T follicular helper cell (primary cell): ENCODE data around the gene PRKN.
"Not testable (repeated sequence)": the region's sequence is repeated elsewhere in the genome, so short reads cannot be mapped to it uniquely, and the experiment has no call there.

Source experiments
- DNase-seq: peaks from one replicate; pipeline ENCODE4 v3.0.0-alpha.2; 2020; ENCODE audit warnings: low read depth

Gene PRKN

DNA sequence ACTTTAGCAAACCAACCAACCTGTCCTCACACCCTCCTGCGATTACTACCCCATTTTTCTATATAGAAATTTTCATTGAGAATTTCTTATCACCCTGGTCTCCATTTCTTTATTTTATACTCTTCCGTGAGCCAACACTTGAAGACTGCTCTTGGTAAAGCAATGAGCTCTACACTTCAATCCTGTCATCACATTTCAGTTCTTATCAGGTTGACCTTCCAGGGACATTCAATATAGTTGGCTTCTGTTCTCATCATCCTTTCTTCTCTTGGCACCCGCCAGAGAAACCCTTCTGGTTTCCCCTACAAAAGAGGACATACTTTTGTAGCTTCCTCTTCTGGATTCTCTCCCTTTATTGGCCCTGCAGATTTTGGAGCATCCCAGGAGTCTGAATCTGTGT lies 279.3 kb downstream of the PRKN start:
- DNase-seq = no peak

DNA sequence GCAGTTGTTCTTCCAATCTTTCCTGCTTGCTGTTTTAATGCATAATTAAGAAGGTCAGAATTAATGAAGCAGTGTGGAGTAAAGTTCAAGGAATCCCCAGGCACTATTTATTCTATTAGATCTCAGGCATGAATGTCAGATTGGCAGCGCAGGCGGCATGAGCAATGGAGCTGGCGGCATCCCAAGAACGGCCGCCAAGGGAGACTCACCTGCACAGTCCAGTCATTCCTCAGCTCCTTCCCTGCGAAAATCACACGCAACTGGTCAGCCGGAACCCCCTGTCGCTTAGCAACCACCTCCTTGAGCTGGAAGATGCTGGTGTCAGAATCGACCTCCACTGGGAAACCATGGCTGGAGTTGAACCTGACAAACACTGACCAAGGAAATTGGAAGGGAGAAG lies 284.5 kb downstream of the PRKN start:
- no peak for DNase-seq

DNA sequence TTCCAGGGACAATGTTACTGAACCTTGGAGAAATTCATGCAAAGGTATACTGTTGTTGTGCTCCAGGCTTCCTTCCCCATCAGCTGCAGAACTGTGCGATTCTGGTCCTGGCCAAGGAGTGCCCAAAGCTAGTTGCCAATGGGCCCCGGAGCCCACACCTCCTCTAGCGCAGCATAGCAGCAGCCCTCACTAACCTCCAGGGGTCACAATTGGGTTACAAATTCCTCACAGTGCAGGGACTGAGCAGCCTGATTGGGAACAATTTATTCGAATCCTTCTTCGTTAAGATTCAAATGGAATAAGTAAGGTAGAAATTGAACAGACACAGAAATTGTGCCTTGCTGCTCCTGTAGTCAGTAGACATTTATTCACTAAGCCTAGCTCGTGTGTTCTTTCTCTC lies 284.9 kb downstream of the PRKN start:
- DNase-seq = no peak

DNA sequence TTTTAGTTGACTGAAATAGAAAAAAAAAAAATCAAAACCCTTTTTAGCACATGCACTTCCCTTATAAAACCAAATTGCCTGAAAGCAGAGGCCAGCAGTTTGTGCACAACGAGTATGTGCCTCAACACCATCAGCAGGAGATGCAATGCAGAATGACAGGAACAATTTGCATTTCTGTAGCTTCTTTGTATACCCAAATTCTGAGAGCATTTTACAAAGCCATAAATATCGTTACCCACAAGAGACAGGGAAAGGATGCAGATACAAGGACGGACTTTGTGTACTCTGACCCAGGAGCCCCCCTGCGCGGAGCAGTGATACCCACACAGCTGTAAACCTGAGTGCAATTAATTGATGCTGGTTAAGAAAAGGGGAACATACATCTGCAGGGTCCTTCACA lies 285.6 kb downstream of the PRKN start:
- DNase-seq = no peak

DNA sequence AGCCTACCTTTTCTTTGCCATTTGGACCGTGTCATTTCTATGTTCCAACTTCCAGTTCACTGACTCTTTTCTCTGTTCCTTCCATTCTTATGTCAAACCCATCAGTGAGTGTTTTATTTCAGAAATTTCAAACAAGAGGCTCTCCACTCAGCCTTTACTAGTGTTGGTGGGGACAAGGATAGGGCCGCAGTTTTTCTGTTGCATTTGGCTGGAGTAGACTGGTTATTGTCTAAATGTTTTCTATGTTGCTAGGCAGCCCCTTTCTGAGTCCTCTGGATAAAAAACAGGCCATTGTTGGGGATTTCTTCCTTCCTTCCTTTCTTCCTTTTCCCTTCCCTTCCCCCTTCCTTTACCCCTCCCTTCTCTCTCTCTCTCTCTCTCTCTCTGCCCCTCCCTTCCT lies 288.6 kb downstream of the PRKN start:
- no peak for DNase-seq

DNA sequence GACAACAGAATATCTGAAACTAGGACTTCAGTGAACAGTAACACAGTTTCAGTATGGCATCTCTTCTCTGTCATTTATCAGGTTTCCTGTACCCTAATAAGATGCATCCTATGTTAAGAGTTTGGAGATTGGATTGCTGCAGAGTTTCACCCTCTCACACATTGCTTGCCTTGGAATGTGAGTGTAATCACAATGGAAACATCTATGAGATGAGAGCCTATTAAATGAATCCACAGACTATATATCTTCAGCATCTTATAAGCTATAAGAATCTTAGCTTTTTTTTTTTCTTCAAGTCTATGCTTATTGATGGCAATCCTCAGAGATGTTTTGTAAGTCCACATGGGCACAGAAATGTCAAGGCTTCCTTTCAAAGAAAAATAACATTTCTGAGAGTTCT lies 292.5 kb downstream of the PRKN start:
- no peak for DNase-seq

DNA sequence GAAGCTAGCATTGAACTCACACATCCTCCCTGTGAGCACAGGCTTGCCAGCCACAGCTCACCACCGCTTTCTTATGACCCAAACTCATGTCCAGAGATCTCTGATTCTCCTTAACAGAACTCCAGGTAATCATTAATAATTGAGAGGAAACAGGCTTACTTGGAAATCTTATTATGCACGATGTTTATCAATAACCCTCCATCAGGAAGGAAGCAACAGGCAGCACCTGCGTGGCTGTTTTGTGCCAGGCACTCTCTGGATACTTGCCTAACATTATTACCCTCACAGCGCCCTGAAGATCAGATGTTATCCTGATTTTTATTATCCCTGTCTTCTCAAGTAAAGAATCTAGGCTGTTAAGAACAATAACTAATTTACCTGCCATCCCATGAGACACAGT lies 306.6 kb downstream of the PRKN start:
- no peak for DNase-seq

DNA sequence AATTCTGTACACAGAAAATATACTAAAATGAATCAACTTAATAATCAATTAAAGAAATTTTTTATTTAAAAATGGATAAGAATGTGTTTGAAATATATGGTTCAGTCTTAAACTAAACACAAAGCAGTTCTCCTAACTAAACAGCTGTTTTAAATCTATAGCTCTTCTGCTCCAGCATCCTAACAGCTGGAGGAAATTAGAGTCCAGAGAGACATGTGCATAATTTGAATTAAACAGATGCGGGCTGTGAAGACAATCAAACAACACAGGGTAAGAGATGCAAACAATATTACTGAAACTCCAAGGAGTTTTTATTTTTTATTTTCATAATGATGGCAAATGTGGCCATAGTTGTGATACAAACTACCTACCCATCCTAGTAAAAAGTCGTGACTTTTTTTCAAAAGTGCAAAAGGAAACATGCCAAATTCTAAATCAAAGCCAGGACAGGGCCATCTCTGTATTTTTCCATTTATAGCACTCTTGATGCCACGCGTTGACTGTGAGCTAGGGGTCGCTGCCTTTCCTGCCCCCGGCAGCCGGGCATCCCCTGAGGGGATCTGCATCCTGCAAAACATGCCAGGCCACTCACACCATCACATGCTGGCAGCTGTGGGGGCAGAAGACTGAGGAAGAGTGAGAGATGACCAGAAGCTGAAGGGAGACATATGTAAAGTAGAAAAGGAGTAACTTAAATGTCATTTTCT lies 310.6 kb downstream of the PRKN start:
- no peak for DNase-seq

DNA sequence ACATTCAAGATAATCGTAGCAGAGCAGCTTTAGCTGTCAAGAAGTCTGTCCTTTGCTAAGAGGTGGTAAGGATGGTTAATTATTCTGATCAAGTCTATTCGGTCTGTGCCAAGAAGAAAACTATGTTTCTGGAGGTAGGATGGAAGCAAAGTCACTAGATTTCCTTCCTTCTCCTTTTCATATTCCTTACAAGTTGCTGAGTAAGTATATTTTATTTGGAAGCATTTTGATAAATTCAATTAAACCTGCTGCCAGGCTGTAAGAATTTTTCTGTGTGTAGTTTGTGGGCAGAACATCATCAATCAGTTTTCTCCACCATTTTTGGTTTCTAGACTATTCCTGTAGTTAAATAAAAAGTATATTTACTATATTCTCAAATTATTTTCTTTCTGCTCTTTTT lies 311.3 kb downstream of the PRKN start:
- DNase-seq = no peak

DNA sequence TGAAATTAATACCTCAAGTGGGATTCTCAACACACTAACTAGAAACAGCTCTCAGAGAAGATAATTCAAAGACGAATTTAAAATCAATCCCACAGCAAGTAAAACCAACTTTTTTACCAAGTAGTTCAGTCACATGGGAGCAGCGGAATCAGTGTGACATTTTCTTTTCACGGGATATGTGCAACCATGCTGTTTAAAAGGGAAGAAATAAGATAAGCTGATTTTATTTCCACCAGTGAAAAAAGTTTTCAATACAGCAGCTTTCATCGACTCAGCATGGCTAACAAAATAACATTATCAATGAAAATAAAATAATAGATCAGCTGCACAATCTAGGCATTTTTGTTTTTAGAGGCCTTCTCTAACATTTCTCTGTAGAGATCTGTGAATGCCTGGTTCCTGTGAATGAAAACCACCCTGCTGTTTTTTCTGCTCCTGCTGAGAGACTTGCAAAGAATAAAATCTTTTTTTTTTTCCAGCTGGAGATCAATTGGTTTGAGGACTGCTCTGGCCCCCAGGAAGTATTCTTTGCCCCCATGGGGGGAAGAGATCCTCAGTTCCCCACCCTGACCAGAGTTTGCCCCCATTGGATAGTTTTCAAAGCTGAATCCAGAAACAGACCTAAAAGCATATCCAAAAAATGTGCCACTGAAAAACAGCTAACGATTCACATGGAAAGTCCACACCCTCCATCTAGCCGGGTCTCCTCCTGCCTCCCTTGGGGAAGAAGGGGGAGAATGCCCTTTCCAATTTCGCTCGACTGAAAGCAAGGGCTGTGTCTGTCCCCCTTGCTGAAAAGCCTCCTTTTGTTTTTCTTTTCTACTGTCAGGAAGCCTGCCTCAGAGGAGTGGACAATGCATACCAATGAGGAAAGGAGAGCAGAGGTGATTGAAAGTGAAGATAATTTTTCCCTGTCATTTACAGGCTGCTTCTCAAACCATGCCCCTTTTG lies 317.6 kb downstream of the PRKN start:
- no peak for DNase-seq

DNA sequence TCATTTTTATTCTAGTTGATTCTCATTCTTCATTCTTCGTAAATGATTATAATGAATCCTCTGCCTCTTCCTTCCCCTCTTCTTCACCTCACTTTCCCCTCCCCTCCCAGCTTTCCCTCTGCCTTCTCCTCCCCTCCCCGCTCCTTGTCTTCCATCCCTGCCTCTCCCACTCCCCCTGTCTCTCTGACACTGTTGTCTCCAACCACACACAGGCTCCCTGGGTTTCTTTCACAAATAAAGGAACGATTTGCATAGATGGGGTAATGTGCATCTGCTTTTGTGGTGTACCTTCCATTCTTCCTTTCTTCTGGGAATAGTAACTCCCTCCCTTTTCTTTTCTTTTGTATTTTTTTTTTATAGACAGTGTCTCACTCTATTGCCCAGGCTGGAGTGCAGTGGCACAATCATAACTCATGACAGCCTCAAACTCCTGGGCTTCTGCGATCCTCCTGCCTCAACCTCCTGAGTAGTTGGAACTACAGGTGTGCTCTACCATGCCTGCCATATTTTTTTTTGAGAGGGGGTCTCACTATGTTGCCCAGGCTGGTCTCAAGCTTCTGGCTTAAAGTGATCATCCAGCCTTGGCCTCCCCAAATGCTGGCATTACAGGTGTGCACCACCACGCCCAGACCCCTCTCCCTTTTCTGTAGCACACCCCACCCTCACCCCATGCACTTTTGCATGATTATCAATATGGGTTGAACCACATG lies 318.6 kb downstream of the PRKN start:
- DNase-seq = no peak

DNA sequence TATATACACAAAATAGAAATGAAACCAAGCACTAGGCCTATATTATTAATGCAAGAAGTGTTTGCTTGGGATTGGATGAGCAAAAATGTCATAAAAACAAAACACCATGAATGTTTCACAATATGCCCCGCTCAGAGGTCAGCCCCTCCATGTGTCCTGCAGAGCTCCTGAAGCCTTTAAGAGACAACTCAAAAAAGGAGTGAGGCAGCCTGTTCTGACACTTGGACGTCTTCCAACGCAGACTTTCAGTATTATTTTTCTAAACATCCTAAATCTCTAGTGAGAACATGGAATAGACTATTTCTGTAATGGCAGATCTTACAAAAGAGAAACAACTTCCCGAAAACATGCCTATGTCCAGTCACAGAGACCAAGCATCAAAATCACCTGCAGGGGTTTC lies 322.6 kb downstream of the PRKN start:
- DNase-seq = no peak

DNA sequence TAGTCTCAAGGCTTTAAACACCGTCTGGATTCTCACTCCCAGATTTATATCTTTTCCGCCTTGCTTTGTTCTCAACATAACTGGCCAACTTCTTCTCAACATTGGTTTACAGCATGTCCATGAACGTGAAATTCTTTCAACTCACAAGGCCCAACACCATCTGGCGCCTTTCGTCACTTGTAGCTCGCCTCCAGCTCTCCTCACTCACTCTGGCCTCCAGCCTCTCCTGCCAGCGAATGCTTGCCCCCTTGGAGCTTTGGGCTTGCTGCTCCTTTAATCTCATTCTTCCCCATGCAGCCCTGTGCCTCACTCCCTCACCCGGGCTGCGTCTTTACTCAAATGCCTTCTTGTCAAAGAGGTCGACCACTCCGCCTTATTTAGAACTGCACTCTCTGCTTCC lies 324.5 kb downstream of the PRKN start:
- no peak for DNase-seq

DNA sequence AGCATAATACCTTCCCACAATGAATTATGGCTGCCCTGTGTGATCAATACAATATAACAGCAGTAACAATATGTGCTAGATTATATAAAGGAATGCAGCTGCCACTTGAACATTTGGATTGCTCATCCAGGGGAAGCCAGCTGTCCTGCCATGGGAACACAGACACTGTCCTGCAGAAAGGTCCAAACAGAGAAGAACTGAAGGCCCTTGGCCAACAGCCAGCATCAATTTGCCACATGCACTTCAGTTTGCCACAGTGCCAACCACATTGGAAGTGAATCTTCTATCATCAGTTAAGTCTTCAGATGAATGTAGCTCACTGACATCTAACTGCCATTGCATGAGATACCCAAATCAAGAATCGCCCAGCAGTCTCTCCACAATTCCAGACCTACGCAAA lies 332.4 kb downstream of the PRKN start:
- no peak for DNase-seq

DNA sequence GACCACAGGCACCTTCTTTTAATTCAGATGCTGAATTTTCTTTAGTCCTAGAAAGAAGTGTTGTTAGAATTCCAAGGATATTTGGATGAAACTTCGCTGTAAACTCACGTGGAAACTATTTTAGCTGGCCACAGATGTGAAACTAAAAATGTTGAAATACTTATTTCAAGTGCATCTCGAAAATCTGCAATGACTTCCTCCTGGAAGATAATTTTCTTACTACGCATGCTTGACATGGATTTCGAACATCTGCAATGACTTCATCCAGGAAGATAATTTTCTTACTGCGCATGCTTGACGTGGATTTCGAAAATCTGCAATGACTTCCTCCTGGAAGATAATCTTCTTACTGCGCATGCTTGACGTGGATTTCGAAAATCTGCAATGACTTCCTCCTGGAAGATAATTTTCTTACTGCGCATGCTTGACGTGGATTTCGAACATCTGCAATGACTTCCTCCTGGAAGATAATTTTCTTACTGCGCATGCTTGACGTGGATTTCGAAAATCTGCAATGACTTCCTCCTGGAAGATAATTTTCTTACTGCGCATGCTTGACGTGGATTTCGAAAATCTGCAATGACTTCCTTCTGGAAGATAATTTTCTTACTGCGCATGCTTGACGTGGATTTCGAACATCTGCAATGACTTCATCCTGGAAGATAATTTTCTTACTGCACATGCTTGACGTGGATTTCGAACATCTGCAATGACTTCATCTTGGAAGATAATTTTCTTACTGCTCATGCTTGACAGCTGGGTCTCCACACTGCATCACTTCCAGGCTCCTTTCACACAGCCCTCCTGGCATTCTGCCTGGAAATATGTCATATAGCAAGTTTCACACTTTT lies 336.4 kb downstream of the PRKN start:
- DNase-seq = not testable (repeated sequence)

DNA sequence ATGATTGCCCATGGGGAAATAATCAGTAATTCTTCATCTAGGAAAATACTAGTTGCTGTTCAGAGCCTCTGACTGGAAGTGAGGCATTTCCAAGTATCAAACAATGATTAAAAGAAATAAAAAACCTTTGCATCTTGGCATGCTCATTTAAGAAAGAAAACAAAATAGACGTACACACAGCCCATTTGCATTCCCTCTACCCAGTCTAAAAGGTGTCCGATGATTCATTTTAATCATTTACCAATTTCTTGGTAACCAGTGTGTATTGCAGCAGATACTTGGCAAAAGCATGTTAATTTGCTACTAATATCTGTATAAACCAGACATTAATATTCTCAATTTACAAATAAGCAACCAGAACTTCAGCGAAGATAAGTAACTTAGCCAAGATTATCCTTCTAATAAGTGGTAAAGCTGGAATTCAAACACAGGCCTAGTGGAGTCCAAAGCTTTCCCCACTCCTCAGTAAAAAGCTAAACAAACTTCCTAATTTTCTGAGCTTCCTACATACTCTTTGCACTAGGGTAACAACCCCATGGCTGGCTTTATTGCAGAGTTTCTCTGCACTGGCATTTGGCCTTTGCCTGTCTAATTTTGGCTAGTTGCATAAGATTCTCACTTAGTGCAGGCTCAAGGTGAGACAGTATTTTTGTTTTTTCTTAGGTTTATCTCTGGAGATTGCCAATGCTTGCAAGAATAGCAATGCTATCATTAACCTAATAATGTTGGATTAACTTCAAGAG lies 338.1 kb downstream of the PRKN start:
- DNase-seq = no peak

DNA sequence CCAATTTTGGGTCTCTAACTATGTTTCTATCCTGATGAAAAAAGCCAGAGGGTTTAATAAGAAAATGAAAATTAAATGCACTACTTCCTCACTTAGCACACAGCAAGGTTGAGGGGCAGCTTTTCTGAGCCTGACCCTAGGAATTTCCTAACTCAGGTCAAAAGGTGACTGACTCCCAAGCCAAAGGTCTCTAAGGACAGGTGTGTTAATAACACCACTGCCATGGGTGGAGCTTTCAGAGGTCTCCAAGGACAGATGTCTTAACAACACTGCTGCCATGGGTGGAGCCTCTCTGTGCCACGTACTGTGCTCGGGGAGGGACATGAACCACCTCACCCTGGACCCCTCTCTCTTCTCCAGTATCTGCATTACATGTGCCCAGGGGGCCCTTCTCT lies 339.2 kb downstream of the PRKN start:
- DNase-seq = no peak

DNA sequence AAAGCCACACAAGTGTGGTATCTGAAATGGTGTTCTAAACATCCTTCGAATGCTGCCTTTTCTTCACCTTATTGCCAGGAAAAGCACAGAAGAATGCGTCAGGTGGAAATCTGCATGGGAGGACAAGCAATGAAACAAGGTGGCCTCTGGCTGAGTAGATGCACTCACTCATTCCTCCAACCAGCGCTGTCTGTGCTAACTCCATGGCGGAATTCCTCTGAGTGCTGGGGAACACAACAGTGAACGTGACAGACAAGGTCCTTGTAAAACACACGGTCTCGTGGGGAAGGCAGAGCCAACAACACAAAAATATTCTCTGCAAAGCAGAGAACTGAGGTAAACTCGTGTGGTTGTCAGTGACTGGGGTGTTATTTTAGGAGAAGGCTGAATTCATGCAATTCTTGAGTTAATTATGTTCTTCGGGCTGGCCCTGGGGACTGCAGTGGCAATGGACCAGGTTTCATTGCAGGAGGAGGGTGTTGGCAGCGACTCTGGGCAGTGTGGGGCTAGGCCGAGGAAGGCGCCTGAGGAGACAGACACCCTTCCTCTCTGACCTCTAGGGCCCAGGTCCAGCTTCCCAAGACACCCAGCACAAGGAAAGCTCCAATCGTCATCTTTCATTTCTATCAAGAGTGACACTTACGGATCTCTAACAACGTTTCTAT lies 339.7 kb downstream of the PRKN start:
- no peak for DNase-seq

DNA sequence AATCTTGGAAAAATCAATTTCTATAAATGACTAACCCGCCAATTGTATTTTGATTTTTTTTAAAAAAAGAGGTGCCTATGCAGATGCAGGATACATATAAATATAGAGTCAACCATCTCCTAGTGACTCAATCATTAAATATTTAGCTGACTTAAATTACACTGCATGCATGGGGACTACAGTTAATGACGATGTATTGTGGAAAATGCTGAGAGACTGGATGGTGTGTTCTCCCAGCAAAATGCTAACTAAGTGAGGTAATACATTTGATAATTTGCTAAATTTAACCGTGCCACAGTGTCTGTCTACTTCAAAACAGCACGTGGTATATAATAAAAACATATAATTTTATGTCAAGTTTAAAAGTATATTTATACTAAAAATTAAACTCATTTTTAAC lies 341.6 kb downstream of the PRKN start:
- no peak for DNase-seq

DNA sequence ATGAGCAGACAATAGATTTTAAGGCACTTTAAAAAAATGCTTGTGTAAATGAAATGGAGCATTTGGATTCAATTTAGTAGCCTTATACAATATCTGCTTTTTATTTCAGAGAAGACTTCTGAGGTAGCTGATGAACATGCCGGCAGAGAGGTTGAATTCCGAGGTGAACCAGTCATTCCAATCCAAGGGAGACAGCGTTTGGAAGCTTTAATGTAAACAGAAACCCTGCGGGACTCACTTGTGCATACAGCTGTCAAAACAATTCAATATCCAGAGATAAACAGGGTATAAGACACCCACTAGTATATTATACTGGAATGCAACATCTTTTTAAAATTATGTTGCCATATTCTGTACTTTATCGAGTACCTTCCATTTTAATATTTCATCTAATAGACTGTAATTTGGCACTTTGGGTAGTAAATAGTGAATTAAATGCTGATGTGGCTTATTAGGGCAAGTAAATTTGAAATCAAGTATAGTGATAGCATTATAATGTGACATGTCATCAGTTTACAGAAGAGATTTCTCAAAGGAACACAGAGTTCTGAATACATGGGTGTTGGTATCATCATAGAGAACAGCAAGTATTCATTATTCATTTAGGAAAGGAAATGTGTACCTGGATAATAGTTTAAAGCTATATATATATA lies 347.7 kb downstream of the PRKN start:
- DNase-seq = no peak
